HUES64 (cell line): ENCODE results near the gene MGLL.
"Not testable (repeated sequence)": the region's sequence is repeated elsewhere in the genome, so short reads cannot be mapped to it uniquely, and the experiment has no call there.

Experiments used
- H3K27ac ChIP-seq: 2 replicates; pipeline ENCODE4 v1.7.0; 2013; ENCODE audit warnings: low read depth, low read length, inconsistent platforms
- H3K27me3 ChIP-seq: 2 replicates; pipeline ENCODE4 v1.6.1; 2013; ENCODE audit warnings: mild to moderate bottlenecking, low read length; ENCODE audit not compliant: insufficient read depth
- H3K36me3 ChIP-seq: 2 replicates; pipeline ENCODE4 v1.6.1; 2013; ENCODE audit warnings: mild to moderate bottlenecking, low read length; ENCODE audit not compliant: insufficient read depth
- H3K4me1 ChIP-seq: 2 replicates; pipeline ENCODE4 v1.6.1; 2013; ENCODE audit warnings: mild to moderate bottlenecking, low read length, moderate library complexity; ENCODE audit not compliant: insufficient read depth
- H3K4me3 ChIP-seq: 2 replicates; pipeline ENCODE4 v1.5.1; 2013; ENCODE audit warnings: mild to moderate bottlenecking, low read length, moderate library complexity
- H3K9ac ChIP-seq: 2 replicates; pipeline ENCODE4 v1.6.1; 2013; ENCODE audit warnings: mild to moderate bottlenecking, low read depth, low read length
- H3K9me3 ChIP-seq: 2 replicates; pipeline ENCODE4 v1.6.1; 2013; ENCODE audit warnings: low read depth, low read length; ENCODE audit not compliant: insufficient read depth
- WGBS: fragments of 150-250, 120-280 bp; methylation state at CpG from one replicate; pipeline ENCODE4 v1.1.7; 2013; ENCODE audit warnings: missing lambda C conversion rate; 5-methylcytosine and 5-hydroxymethylcytosine counted together

MGLL gene

GRCh38 chr3:127688416-127689265, 133.7 kb downstream of the MGLL start:
- no peaks in the 10 kb centered on the region for H3K36me3 ChIP-seq
- no peaks in the 10 kb centered on the region for H3K9me3 ChIP-seq
- H3K4me1 ChIP-seq, result peaks cover 11% of the 10 kb centered on the region; the same call in 1 of the 2 replicates
- no peak overlapping the region for H3K9ac ChIP-seq
- H3K4me3 ChIP-seq, result no peak overlapping the region
- no peak overlapping the region for H3K27ac ChIP-seq
- 75% methylated on average over 20 of the region's 20 CpGs for WGBS
- H3K27me3 ChIP-seq, result no peaks in the 10 kb centered on the region

- H3K27me3 ChIP-seq, result no peaks in the 10 kb centered on the region
- no peaks in the 10 kb centered on the region for H3K36me3 ChIP-seq
- H3K9ac ChIP-seq, result no peak overlapping the region
- H3K4me3 ChIP-seq, result no peak overlapping the region
- H3K9me3 ChIP-seq, result no peaks in the 10 kb centered on the region
- 80% methylated on average over 2 of the region's 2 CpGs for WGBS
- no peak overlapping the region for H3K27ac ChIP-seq
- H3K4me1 ChIP-seq, result peaks cover 11% of the 10 kb centered on the region; the same call in 1 of the 2 replicates
Measured at GRCh38 chr3:127688022-127688415, 134.3 kb downstream of the MGLL start.

GRCh38 chr3:127687228-127687737, 135.0 kb downstream of the MGLL start:
- no peaks in the 10 kb centered on the region for H3K36me3 ChIP-seq
- no peak overlapping the region for H3K4me3 ChIP-seq
- H3K9me3 ChIP-seq, result no peaks in the 10 kb centered on the region
- WGBS, result 92% methylated on average over 2 of the region's 2 CpGs
- no peaks in the 10 kb centered on the region for H3K27me3 ChIP-seq
- H3K4me1 ChIP-seq, result peaks cover 14% of the 10 kb centered on the region
- H3K9ac ChIP-seq, result no peak overlapping the region
- no peak overlapping the region for H3K27ac ChIP-seq

GRCh38 chr3:127686512-127686894, 135.8 kb downstream of the MGLL start:
- H3K27ac ChIP-seq, result no peak overlapping the region
- no peak overlapping the region for H3K9ac ChIP-seq
- H3K27me3 ChIP-seq, result no peaks in the 10 kb centered on the region
- H3K36me3 ChIP-seq, result no peaks in the 10 kb centered on the region
- peaks cover 14% of the 10 kb centered on the region for H3K4me1 ChIP-seq
- H3K9me3 ChIP-seq, result no peaks in the 10 kb centered on the region
- H3K4me3 ChIP-seq, result no peak overlapping the region

- Histone ChIP-seq H3K27me3 (no peaks in the 10 kb centered on the region), H3K27ac (no peak overlapping the region), H3K9me3 (no peaks in the 10 kb centered on the region), H3K4me3 (no peak overlapping the region), H3K9ac (no peak overlapping the region), H3K36me3 (no peaks in the 10 kb centered on the region), H3K4me1 (peaks cover 14% of the 10 kb centered on the region)
- 89% methylated on average over 4 of the region's 4 CpGs for WGBS
Measured at GRCh38 chr3:127685708-127686511, 136.4 kb downstream of the MGLL start.

GRCh38 chr3:127684871-127685707, 137.2 kb downstream of the MGLL start:
- Histone ChIP-seq H3K27me3 (no peaks in the 10 kb centered on the region), H3K9ac (no peak overlapping the region), H3K4me1 (peaks cover 14% of the 10 kb centered on the region), H3K27ac (no peak overlapping the region), H3K9me3 (no peaks in the 10 kb centered on the region), H3K4me3 (no peak overlapping the region), H3K36me3 (no peaks in the 10 kb centered on the region)
- WGBS, result 88% methylated on average over 22 of the region's 22 CpGs

GRCh38 chr3:127682561-127682960, 139.8 kb downstream of the MGLL start:
- no peaks in the 10 kb centered on the region for H3K27me3 ChIP-seq
- H3K9ac ChIP-seq, result no peak overlapping the region
- 76% methylated on average over 8 of the region's 8 CpGs for WGBS
- no peak overlapping the region for H3K4me3 ChIP-seq
- H3K9me3 ChIP-seq, result no peaks in the 10 kb centered on the region
- H3K36me3 ChIP-seq, result no peaks in the 10 kb centered on the region
- peaks cover 3% of the 10 kb centered on the region; the same call in 1 of the 2 replicates for H3K4me1 ChIP-seq
- H3K27ac ChIP-seq, result no peak overlapping the region

- not testable (repeated sequence) for H3K9ac ChIP-seq, H3K27me3 ChIP-seq, H3K4me3 ChIP-seq, H3K4me1 ChIP-seq, H3K36me3 ChIP-seq, H3K27ac ChIP-seq, H3K9me3 ChIP-seq
- WGBS, result 96% methylated on average over 6 of the region's 6 CpGs
Measured at GRCh38 chr3:127682175-127682554, 140.2 kb downstream of the MGLL start.

- WGBS, result 90% methylated on average over 1 of the region's 1 CpG
- Histone ChIP-seq H3K9me3 (no peaks in the 10 kb centered on the region), H3K27me3 (no peaks in the 10 kb centered on the region), H3K36me3 (no peaks in the 10 kb centered on the region), H3K27ac (no peak overlapping the region), H3K4me3 (no peak overlapping the region), H3K9ac (no peak overlapping the region), H3K4me1 (peaks cover 3% of the 10 kb centered on the region; the same call in 1 of the 2 replicates)
Measured at GRCh38 chr3:127680798-127681221, 141.5 kb downstream of the MGLL start.

- Histone ChIP-seq H3K27me3 (no peaks in the 10 kb centered on the region), H3K4me1 (peaks cover 3% of the 10 kb centered on the region; the same call in 1 of the 2 replicates), H3K9ac (no peak overlapping the region), H3K27ac (no peak overlapping the region), H3K36me3 (no peaks in the 10 kb centered on the region), H3K9me3 (no peaks in the 10 kb centered on the region), H3K4me3 (no peak overlapping the region)
- 97% methylated on average over 21 of the region's 21 CpGs for WGBS
Measured at GRCh38 chr3:127680146-127680661, 142.1 kb downstream of the MGLL start.
